Uterus (tissue), 4 donors: ENCODE results near the gene PCYOX1L. TPM values are rescaled to one million over a fixed set of nuclear protein-coding genes. Genes with fewer than 3 reads are reported as not detected.

Experiments used
- DNase-seq, 2 donors: peaks; one replicate each; pipeline ENCODE4 v3.0.0-alpha.2; 2019 to 2020
- H3K27ac ChIP-seq, 2 donors: fragments of 200-600 bp; sonication (generic); 1 replicate in 1 of 2; 2 replicates in 1 of 2; pipeline ENCODE4 v1.5.1; 2016 to 2018
- H3K27me3 ChIP-seq, 2 donors: fragments of 200-600 bp; sonication (generic); one replicate each; pipeline ENCODE4 v1.5.1; 2018 to 2019; ENCODE audit warnings: control low read depth in 1 of 2
- H3K36me3 ChIP-seq, 2 donors: fragments of 200-600 bp; sonication (generic); one replicate each; pipeline ENCODE4 v1.5.1; 2019; ENCODE audit warnings: control low read depth in 1 of 2
- H3K4me1 ChIP-seq, 2 donors: fragments of 200-600 bp; sonication (generic); one replicate each; pipeline ENCODE4 v1.5.1; 2018 to 2019; ENCODE audit warnings: control low read depth in 1 of 2
- H3K4me3 ChIP-seq, 2 donors: fragments of 200-600 bp; sonication (generic); 1 replicate in 1 of 2; 2 replicates in 1 of 2; pipeline ENCODE4 v1.5.1; 2018 to 2019; ENCODE audit warnings: mild to moderate bottlenecking in 1 of 2
- H3K9me3 ChIP-seq, 2 donors: fragments of 200-600 bp; sonication (generic); one replicate each; pipeline ENCODE4 v1.5.1; 2019; ENCODE audit warnings: control low read depth in 1 of 2
- CTCF ChIP-seq, 4 experiments: fragments of 200-600 bp in 2 of 4; fragments of 450-650 bp in 2 of 4; sonication (generic) in 2 of 4; IDR thresholded peaks; one replicate each; pipeline ENCODE4 v1.5.1; 2016 to 2019; ENCODE audit warnings: antibody characterized with exemption in 4 of 4, mild to moderate bottlenecking in 2 of 4, moderate library complexity in 1 of 4
- POLR2A ChIP-seq, 2 donors: fragments of 450-650 bp; IDR thresholded peaks; one replicate each; pipeline ENCODE4 v1.6.1; 2016; ENCODE audit warnings: antibody characterized with exemption in 2 of 2, mild to moderate bottlenecking in 1 of 2, moderate library complexity in 1 of 2
- intact Hi-C: fragments of 100-400 bp; cut with DNase I; formaldehyde crosslinking; loops from one replicate; pipeline ENCODE4 v1.15.1; 2023; ENCODE audit warnings: low total_unique reads
- total RNA-seq, 4 donors: library from RNA; depleted of rRNA in 3 of 4; stranded (reverse); fragments of >200 nt in 3 of 4; gene quantifications; one replicate each; pipeline versions ENCODE4 v1.1.0 to v1.2.4, GENCODE V29; 2014 to 2023
- donor health status: DM: yes; HTN: yes; CAD: no.

Gene PCYOX1L
- total RNA-seq, 4 donors from 2014 or later = 0.59 to 8.6 (median 5.9) TPM

- DNase-seq = no peak
- intact Hi-C loops = no loop called here
- Histone ChIP-seq H3K27ac (peak overlapping the region; percentile 72 to 75), H3K36me3 (no peaks in the 10 kb centered on the region), H3K4me1 (peaks cover 9 to 16% of the 10 kb centered on the region in 2 donors), H3K9me3 (no peaks in the 10 kb centered on the region), H3K4me3 (no peak overlapping the region), H3K27me3 (no peaks in the 10 kb centered on the region)
- TF ChIP-seq POLR2A (IDR thresholded peaks at IDR 0.05) (no peak), CTCF (IDR thresholded peaks at IDR 0.05) (no peak)
Observed at GRCh38 chr5:149400304-149400703, 42.5 kb downstream of the PCYOX1L start.

- H3K4me1 ChIP-seq = peaks cover 13 to 20% of the 10 kb centered on the region in 2 donors
- TF ChIP-seq POLR2A (IDR thresholded peaks at IDR 0.05) (no peak), CTCF (IDR thresholded peaks at IDR 0.05) (no peak)
- no peaks in the 10 kb centered on the region for H3K27me3 ChIP-seq
- no peaks in the 10 kb centered on the region for H3K36me3 ChIP-seq
- no peaks in the 10 kb centered on the region for H3K9me3 ChIP-seq
- H3K4me3 ChIP-seq = no peak overlapping the region
- H3K27ac ChIP-seq = peak overlapping the region in 1 of 2 donors; percentile 75
- intact Hi-C loops = no loop called here
- no peak for DNase-seq
Observed at GRCh38 chr5:149401051-149401450, 43.2 kb downstream of the PCYOX1L start.

GRCh38 chr5:149402291-149402690, 44.4 kb downstream of the PCYOX1L start:
- Histone ChIP-seq H3K27me3 (no peaks in the 10 kb centered on the region), H3K4me3 (no peak overlapping the region), H3K27ac (peak overlapping the region in 1 of 2 donors; percentile 29), H3K4me1 (peaks cover 13 to 20% of the 10 kb centered on the region in 2 donors), H3K9me3 (no peaks in the 10 kb centered on the region), H3K36me3 (no peaks in the 10 kb centered on the region)
- TF ChIP-seq CTCF (IDR thresholded peaks at IDR 0.05) (no peak), POLR2A (IDR thresholded peaks at IDR 0.05) (no peak)
- intact Hi-C loops = no loop called here
- no peak for DNase-seq

- intact Hi-C loops = no loop called here
- Histone ChIP-seq H3K4me1 (peaks cover 13 to 20% of the 10 kb centered on the region in 2 donors), H3K9me3 (no peaks in the 10 kb centered on the region), H3K36me3 (no peaks in the 10 kb centered on the region), H3K27me3 (no peaks in the 10 kb centered on the region), H3K4me3 (no peak overlapping the region), H3K27ac (peak overlapping the region; percentile 99)
- DNase-seq = peak in 1 of 2 donors; percentile 44
- TF ChIP-seq POLR2A (IDR thresholded peaks at IDR 0.05) = no peak
- TF ChIP-seq CTCF (IDR thresholded peaks at IDR 0.05) = no peak
Observed at GRCh38 chr5:149403923-149404745, 46.3 kb downstream of the PCYOX1L start.

- Histone ChIP-seq H3K4me3 (no peak overlapping the region), H3K36me3 (no peaks in the 10 kb centered on the region), H3K27ac (peak overlapping the region; percentile 99), H3K27me3 (no peaks in the 10 kb centered on the region), H3K9me3 (no peaks in the 10 kb centered on the region), H3K4me1 (peaks cover 13 to 20% of the 10 kb centered on the region in 2 donors)
- TF ChIP-seq CTCF (IDR thresholded peaks at IDR 0.05) = no peak
- no peak for TF ChIP-seq POLR2A (IDR thresholded peaks at IDR 0.05)
- peak in 1 of 2 donors; percentile 62 for DNase-seq
- intact Hi-C loops = no loop called here
Observed at GRCh38 chr5:149404746-149405549, 47.1 kb downstream of the PCYOX1L start.
